Jurkat, Clone E6-1 (cell line): ENCODE measurements around the gene RBMS3.
A peak's percentile ranks its signal among the peaks of the same experiment; 100 is the strongest.
"Not testable (repeated sequence)": the region's sequence is repeated elsewhere in the genome, so short reads cannot be mapped to it uniquely, and the experiment has no call there.

Experiments used
- DNase-seq: peaks from one replicate; pipeline ENCODE4 v3.0.0-alpha.2; 2011; ENCODE audit warnings: low read depth, low spot score
- H3K4me3 ChIP-seq: 2 replicates; pipeline ENCODE4 v1.5.1; 2011; ENCODE audit warnings: mild to moderate bottlenecking, low read length, control low read depth, moderate library complexity

The RBMS3 gene

DNA sequence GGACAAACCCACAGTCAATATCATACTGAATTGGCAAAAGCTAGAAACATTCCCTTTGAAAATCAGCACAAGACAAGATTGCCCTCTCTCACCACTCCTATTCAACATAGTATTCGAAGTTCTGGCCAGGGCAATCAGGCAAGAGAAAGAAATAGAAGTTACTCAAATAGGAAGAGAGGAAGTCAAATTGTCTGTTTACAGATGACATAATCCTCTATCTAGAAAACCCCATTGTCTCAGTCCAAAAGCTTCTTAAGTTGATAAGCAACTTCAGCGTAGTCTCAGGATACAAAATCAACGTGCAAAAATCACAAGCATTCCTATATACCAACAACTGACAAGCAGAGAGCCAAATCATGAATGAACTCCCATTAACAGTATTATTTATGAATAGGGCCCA is 760.6 kb downstream of the RBMS3 start:
- DNase-seq, H3K4me3 ChIP-seq: not testable (repeated sequence)

DNA sequence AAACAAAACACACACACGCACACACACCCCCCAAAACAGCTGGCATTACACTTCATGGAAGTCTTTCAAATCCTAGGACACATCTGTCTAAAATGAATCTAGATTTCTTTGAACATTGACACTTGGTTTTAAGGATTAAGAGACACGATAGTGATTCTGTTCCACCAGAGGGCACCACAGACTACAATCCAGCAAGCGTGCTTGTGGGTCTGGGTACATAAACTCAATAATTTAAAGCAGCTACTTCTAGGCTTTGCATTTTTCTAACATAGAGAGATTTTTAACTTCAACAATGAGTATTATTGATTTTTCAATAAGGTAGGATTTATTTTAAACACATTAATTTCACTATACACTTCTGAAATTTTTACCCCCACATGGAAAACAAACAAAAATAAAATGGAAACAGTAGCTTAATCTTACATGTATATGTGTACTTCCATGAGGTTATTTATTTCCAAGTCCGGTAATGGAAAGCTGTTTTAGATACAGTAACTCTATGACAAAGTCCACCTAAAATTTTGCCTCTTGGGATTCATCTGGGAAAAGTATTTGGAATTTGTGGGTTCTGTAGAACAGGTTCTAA is 761.5 kb downstream of the RBMS3 start:
- peak; percentile 66 for DNase-seq
- H3K4me3 ChIP-seq = no peak overlapping the region

DNA sequence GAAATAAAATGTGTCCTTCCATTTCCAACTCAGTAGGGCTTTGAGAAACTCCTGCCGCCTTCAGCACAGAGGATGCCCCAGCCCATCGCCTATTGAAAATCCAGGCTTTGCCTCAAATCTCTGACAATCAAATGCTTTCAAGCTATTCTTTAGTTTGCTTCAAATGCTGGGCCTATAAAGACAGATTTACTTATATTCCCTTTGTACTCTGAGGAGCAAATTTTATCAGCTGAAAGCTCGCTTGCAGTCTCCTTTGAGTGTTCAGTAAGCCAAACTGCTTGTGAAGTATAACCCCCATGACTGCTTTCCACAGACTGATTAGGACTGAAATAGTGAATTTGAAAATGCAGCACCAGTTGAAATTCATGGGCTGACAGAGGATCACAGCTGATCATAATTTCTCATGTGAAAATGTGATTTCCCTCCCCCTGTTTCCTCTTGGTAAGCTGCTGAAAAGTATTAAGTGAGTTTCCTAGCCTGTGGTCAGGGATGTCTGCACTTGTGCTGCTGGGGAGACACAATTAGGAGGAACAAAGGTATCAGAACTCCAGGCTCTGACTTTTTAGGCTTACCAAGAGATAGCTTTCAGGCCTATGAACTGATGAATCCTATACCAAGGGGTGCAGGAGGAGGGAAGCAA is 762.2 kb downstream of the RBMS3 start:
- H3K4me3 ChIP-seq = no peak overlapping the region
- DNase-seq = no peak

DNA sequence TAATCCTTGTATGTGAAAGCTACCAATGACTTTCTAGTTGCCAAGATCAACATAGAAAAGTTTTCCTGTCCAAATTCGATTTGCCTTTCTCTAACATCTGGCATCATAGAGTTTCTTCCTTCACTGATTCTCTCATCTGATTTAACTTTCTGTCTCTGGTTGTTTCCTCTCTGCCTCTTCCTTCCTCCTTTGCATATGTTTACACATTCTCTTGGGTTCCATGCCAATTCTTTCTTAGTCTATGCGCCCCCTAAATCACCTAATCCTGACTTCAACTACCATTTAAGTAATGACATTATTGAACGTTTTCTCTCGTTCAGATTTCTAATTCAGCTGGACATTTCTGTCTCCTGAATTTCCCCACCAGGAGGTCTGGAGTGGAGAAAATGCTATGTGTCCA is 763.6 kb downstream of the RBMS3 start:
- no peak for DNase-seq

DNA sequence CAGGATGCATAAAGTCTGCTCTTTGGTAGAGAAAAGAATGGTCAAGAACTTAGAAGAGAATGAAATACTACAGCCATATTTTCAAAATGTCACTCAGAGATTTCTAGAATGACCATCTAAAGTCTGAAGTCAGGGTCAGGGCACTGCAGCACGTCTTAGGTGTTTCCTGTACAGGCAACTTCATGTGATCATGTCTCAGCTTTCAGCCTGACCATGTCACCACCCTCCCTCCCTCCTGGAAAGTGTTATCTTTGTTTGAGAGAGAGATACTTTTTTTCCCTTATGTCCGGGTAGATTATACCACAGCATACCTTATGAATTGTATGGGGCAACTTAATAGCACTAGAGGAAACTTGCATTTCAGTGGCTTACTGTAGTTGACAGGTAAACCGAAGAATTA is 767.6 kb downstream of the RBMS3 start:
- H3K4me3 ChIP-seq = no peak overlapping the region
- DNase-seq = no peak

More for the DNA sequence above, 763.6 kb downstream of the RBMS3 start:
- H3K4me3 ChIP-seq = no peak overlapping the region

DNA sequence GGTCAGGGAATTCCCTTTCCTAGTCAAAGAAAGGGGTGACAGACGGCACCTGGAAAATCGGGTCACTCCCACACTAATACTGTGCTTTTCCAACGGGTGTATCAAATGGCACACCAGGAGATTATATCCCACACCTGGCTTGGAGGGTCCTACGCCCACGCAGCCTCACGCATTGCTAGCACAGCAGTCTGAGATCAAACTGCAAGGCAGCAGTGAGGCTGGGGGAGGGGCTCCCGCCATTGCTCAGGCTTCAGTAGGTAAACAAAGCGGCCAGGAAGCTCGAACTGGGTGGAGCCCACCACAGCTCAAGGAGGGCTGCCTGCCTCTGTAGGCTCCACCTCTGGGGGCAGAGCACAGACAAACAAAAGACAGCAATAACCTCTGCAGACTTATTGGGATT is 769.2 kb downstream of the RBMS3 start:
- not testable (repeated sequence) for DNase-seq

DNA sequence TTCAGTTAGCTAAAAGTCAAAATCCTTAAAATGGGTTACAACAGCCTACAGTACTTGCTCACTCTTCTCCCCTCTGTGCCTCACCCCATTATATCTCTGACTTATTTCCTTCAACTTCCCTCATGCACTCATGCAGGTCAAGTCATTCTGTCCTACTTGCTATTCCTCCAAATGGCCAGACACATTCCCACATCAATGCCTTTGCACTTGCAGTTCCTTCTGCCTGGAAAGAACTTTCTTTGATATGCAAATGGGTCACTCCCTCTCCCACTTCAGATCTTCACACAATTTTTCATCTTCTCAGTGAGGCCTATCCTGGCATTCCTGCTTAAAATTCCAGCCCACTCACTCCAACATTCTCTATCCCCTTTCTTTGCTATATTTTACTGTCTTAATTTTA is 778.4 kb downstream of the RBMS3 start:
- no peak overlapping the region for H3K4me3 ChIP-seq
- DNase-seq = no peak

More for the DNA sequence above, 769.2 kb downstream of the RBMS3 start:
- not testable (repeated sequence) for H3K4me3 ChIP-seq
